NB4 (cell line): ENCODE data around the gene SPP2.

ENCODE experiments used
- DNase-seq: peaks from one replicate; pipeline ENCODE4 v3.0.0; 2010; ENCODE audit warnings: low read depth
- H3K4me3 ChIP-seq: one replicate; pipeline ENCODE4 v1.5.1; 2011; ENCODE audit warnings: mild to moderate bottlenecking, low read depth, low read length, moderate library complexity
- MYC ChIP-seq: IDR thresholded peaks from 2 replicates; pipeline ENCODE4 v1.6.1; 2011; ENCODE audit warnings: low read depth, low read length
- POLR2A ChIP-seq: IDR thresholded peaks from 2 replicates; pipeline ENCODE4 v1.6.1; 2011; ENCODE audit warnings: mild to moderate bottlenecking; ENCODE audit not compliant: insufficient read length; ENCODE audit errors: extremely low read depth
- TF ChIP-seq, protein P1 (sequence below): IDR thresholded peaks from 2 replicates; pipeline ENCODE4 v1.6.1; 2011; ENCODE audit warnings: low read depth, low read length
- TF ChIP-seq, protein P2 (sequence below): IDR thresholded peaks from one replicate; pipeline ENCODE4 v1.5.1; 2012; ENCODE audit warnings: low read depth, low read length

The SPP2 gene

DNA sequence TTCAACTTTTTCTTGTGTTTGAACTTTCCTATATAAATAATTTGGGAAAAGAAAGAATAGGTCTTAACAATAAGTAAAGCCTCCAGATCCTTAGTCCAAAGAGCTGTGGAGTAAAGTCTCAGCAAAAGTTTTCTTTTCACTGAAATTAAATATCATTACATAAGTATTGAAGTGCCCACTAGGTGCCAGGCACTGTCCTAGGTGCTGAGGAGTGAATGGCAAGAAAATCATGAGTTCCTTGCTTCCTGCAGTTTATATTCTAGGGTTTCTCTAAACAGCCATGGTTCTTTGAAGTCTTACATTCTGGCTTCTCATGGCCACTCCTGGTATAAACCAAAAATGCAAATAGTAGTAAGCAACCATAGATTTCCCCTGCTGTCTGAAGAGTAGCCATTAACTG is 59.7 kb downstream of the SPP2 start:
- TF ChIP-seq, protein P1, sequence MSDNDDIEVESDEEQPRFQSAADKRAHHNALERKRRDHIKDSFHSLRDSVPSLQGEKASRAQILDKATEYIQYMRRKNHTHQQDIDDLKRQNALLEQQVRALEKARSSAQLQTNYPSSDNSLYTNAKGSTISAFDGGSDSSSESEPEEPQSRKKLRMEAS = no peak
- TF ChIP-seq, protein P2, sequence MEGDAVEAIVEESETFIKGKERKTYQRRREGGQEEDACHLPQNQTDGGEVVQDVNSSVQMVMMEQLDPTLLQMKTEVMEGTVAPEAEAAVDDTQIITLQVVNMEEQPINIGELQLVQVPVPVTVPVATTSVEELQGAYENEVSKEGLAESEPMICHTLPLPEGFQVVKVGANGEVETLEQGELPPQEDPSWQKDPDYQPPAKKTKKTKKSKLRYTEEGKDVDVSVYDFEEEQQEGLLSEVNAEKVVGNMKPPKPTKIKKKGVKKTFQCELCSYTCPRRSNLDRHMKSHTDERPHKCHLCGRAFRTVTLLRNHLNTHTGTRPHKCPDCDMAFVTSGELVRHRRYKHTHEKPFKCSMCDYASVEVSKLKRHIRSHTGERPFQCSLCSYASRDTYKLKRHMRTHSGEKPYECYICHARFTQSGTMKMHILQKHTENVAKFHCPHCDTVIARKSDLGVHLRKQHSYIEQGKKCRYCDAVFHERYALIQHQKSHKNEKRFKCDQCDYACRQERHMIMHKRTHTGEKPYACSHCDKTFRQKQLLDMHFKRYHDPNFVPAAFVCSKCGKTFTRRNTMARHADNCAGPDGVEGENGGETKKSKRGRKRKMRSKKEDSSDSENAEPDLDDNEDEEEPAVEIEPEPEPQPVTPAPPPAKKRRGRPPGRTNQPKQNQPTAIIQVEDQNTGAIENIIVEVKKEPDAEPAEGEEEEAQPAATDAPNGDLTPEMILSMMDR = no peak
- no peak for TF ChIP-seq POLR2A
- TF ChIP-seq MYC = no peak
- DNase-seq = peak; percentile 7
- H3K4me3 ChIP-seq = no peak overlapping the region

DNA sequence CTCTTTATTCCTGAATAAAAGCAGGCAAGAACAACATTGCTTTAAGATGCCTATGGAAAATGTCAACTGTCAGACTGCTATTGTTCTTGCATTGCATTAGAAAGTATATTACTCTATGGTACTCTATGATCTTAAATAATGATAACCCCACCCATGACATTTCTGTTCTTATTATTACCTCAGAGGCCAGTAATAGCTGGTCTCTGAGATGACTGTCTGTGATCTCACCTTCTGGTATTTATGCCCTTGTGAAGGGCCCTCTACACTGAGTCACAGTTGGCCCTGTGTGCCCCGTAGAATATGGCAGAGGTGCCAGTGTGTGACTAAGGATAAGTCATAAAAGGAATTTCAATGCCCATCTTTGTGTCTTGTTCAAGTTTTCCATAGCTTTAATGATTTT is 61.0 kb downstream of the SPP2 start:
- no peak overlapping the region for H3K4me3 ChIP-seq
- DNase-seq = no peak
- TF ChIP-seq, protein P2 = no peak
- TF ChIP-seq, protein P1 = no peak
- TF ChIP-seq POLR2A (no peak), MYC (no peak)

DNA sequence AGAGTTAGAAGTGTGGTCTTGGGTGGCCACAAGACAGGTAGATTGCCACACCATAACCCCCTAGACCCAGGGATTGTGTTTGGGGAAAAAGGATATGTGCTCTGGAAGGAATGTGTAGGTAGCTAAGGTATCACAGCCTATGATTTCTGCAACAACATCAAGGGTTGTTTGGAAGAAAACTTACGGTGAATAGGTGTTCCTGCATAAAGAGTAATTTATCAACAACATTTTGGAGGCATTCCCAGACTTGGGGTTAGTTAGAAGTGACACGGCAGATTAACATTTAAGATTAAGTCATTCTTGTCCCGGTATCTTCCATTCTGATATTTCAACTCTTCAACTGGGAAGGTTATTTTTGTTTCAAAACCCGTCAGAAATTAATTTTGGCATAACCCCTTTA is 65.5 kb downstream of the SPP2 start:
- no peak overlapping the region for H3K4me3 ChIP-seq
- TF ChIP-seq POLR2A = no peak
- TF ChIP-seq, protein P1 = no peak
- TF ChIP-seq, protein P2 = no peak
- no peak for TF ChIP-seq MYC
- DNase-seq = no peak

DNA sequence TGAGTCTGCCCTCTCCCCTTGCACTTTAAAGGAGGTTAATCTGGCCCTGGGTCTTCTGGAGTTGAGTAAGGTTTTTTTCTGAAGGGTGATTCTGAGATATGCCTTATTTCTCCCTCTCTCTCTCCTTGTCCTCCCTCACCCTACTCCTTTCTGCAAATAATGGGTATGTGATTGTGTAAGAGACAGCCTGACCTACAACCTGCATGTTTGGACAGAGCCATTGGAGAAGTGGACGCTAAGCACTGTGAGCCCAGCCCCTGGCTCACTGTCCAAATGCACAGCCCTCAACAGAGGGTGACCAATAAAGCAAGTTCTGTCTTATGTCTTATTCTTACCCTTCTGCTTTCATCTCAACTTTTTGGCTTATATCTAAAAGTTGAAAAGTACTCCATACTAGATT is 71.5 kb downstream of the SPP2 start:
- no peak for DNase-seq
- TF ChIP-seq, protein P2 = no peak
- TF ChIP-seq MYC = no peak

DNA sequence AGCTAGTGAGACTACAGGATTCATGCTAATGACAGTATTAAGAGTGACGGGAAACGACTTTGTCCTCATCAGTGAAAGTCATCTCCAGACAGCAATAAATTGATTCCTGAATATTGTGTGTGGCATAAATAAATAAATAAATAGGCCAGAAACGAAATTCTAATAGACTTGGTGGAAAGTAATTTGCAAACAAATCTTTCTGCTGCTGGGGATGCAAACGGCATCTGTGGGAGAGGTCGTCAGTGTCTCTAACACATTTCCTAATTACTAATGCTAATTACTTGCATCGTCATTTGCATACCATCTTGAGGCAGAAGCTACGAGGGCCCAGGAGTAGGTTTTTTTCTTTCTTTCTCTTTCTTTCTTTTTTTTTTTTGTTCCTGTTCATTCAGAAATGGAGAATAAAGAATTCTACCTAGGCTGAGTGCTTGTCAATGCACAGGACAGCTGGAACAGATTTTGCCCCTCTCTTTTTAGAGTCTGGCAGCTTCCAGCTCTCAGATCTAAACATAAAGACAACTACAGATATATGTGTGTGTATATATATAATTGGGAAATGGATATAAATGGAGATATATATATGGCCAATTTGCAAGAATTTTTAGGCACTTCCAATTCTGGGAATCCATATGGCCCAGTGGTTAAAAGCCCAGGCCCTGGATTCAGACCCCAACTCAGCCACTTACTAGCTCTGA is 75.1 kb downstream of the SPP2 start:
- no peak for DNase-seq
- H3K4me3 ChIP-seq = no peak overlapping the region
- TF ChIP-seq, protein P1 = no peak
- no peak for TF ChIP-seq MYC
- TF ChIP-seq POLR2A = no peak
- TF ChIP-seq, protein P2 = no peak

More for the DNA sequence above, 71.5 kb downstream of the SPP2 start:
- H3K4me3 ChIP-seq = no peak overlapping the region

DNA sequence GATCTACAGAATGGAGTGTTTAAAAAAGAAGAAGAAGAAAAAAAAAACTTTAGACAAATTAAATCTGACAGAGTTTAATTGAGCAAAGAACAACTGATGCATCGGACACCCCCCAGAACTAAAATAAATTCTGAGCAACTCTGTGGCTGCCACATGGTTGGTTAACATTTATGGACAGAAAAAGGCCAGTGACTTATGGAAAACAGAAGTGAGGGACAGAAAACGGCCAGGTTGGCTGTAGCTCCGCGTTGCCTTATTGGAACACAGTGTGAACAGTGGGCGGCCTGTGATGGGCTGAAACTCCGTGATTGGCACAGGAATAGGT is 75.6 kb downstream of the SPP2 start:
- no peak for DNase-seq
- TF ChIP-seq, protein P2 = no peak
- TF ChIP-seq, protein P1 = no peak
- no peak for TF ChIP-seq MYC
- no peak for TF ChIP-seq POLR2A
- H3K4me3 ChIP-seq = no peak overlapping the region
